ENCODE measurements around the gene GFI1B. TPM values are rescaled to one million over a fixed set of nuclear protein-coding genes. Genes with fewer than 3 reads are reported as not detected.
A peak's percentile ranks its signal among the peaks of the same experiment; 100 is the strongest.

Gene GFI1B
- total RNA-seq, 4 donors from 2014 or later: 0.11 TPM; not detected in 3

GRCh38 chr9:133029994-133030316 is 51.5 kb downstream of the GFI1B start:
- no peak for DNase-seq
- H3K27me3 ChIP-seq: no peaks in the 10 kb centered on the region
- H3K36me3 ChIP-seq: no peaks in the 10 kb centered on the region
- 0% methylated on average over 10 to 12 of the region's 28 CpGs for WGBS, 2 donors
- peak overlapping the region; percentile 80 to 99 (median 97) for H3K4me3 ChIP-seq (replicated peaks in 1 of 3)
- no peaks in the 10 kb centered on the region for H3K9me3 ChIP-seq
- peak overlapping the region; percentile 55 to 69 (median 68) for H3K27ac ChIP-seq
- H3K4me1 ChIP-seq: peaks cover 20 to 26% of the 10 kb centered on the region in 2 donors
- TF ChIP-seq POLR2A (IDR thresholded peaks at IDR 0.05): no peak
- no peak for TF ChIP-seq CTCF (IDR thresholded peaks at IDR 0.05)
- intact Hi-C loops (cut with DNase I): loop anchor here (10.0 kb wide), 1 partner anchor 325 kb away; the partner anchor contains the start of genes SURF1 and SURF2

GRCh38 chr9:133030317-133031129 is 52.0 kb downstream of the GFI1B start, which contains the start of gene GTF3C5:
Gene GTF3C5, plus strand, starts transcription at chr9:133030997. Its CDS starts 15 bp downstream, at chr9:133031012.
- WGBS, 2 donors: 1% methylated on average over 21 to 40 of the region's 63 CpGs
- H3K4me1 ChIP-seq: peaks cover 20 to 26% of the 10 kb centered on the region in 2 donors
- intact Hi-C loops (cut with DNase I): loop anchor here (10.0 kb wide), 1 partner anchor 324 kb away; the partner anchor contains the start of genes SURF1 and SURF2
- H3K36me3 ChIP-seq: no peaks in the 10 kb centered on the region
- peak; percentile 90 to 94 for DNase-seq
- TF ChIP-seq POLR2A (IDR thresholded peaks at IDR 0.05) (peak in 1 of 2 donors; percentile 58), CTCF (IDR thresholded peaks at IDR 0.05) (peak in 1 of 6 experiments; percentile 18)
- H3K9me3 ChIP-seq: no peaks in the 10 kb centered on the region
- H3K4me3 ChIP-seq (replicated peaks in 1 of 3): peak within 1 kb of the TSS; percentile 83 to 99 (median 97)
- peak within 1 kb of the TSS; percentile 55 to 84 (median 73) for H3K27ac ChIP-seq
- no peaks in the 10 kb centered on the region for H3K27me3 ChIP-seq

- no peaks in the 10 kb centered on the region for H3K27me3 ChIP-seq
- WGBS, 2 donors: 1 to 2% methylated on average over 16 of the region's 16 CpGs
- H3K36me3 ChIP-seq: no peaks in the 10 kb centered on the region
- H3K27ac ChIP-seq: peak overlapping the region; percentile 55 to 84 (median 73)
- peak overlapping the region; percentile 80 to 98 (median 83) for H3K4me3 ChIP-seq (replicated peaks in 1 of 3)
- intact Hi-C loops (cut with DNase I): loop anchor here (10.0 kb wide), 1 partner anchor 324 kb away; the partner anchor contains the start of genes SURF1 and SURF2
- H3K9me3 ChIP-seq: no peaks in the 10 kb centered on the region
- TF ChIP-seq CTCF (IDR thresholded peaks at IDR 0.05) (no peak), POLR2A (IDR thresholded peaks at IDR 0.05) (no peak)
- peaks cover 20 to 26% of the 10 kb centered on the region in 2 donors for H3K4me1 ChIP-seq
- DNase-seq: no peak
Measured at GRCh38 chr9:133031130-133031422, 52.6 kb downstream of the GFI1B start.

GRCh38 chr9:133031496-133031911 is 53.0 kb downstream of the GFI1B start:
- TF ChIP-seq CTCF (IDR thresholded peaks at IDR 0.05): no peak
- TF ChIP-seq POLR2A (IDR thresholded peaks at IDR 0.05): no peak
- H3K27ac ChIP-seq: peak overlapping the region in 1 of 3 donors; percentile 55
- peaks cover 20 to 26% of the 10 kb centered on the region in 2 donors for H3K4me1 ChIP-seq
- no peak for DNase-seq
- 62 to 69% methylated on average over 10 of the region's 10 CpGs for WGBS, 2 donors
- H3K36me3 ChIP-seq: no peaks in the 10 kb centered on the region
- peak overlapping the region; percentile 80 to 98 (median 83) for H3K4me3 ChIP-seq (replicated peaks in 1 of 3)
- H3K27me3 ChIP-seq: no peaks in the 10 kb centered on the region
- no peaks in the 10 kb centered on the region for H3K9me3 ChIP-seq
- intact Hi-C loops (cut with DNase I): loop anchor here (10.0 kb wide), 1 partner anchor 323 kb away; the partner anchor contains the start of genes SURF1 and SURF2

GRCh38 chr9:133032171-133032570 is 53.7 kb downstream of the GFI1B start:
- no peak for DNase-seq
- Histone ChIP-seq H3K4me3 (replicated peaks in 1 of 3) (no peak overlapping the region), H3K9me3 (no peaks in the 10 kb centered on the region), H3K36me3 (no peaks in the 10 kb centered on the region), H3K27ac (no peak overlapping the region), H3K4me1 (peaks cover 20 to 26% of the 10 kb centered on the region in 2 donors), H3K27me3 (no peaks in the 10 kb centered on the region)
- no peak for TF ChIP-seq POLR2A (IDR thresholded peaks at IDR 0.05)
- no peak for TF ChIP-seq CTCF (IDR thresholded peaks at IDR 0.05)
- intact Hi-C loops (cut with DNase I): loop anchor here (10.0 kb wide), 1 partner anchor 323 kb away; the partner anchor contains the start of genes SURF1 and SURF2
- 93 to 95% methylated on average over 10 of the region's 10 CpGs for WGBS, 2 donors

Data from thyroid gland (tissue), 4 donors.